GM12891 (cell line): Measurements from ENCODE around the gene FOXA3.

Source experiments
- PAX5 ChIP-seq: IDR thresholded peaks from 2 replicates; pipeline ENCODE4 v1.6.1; 2011; ENCODE audit warnings: low read length, moderate library complexity, mild to moderate bottlenecking; ENCODE audit not compliant: insufficient read depth, severe bottlenecking
- POLR2A ChIP-seq: IDR thresholded peaks from 2 replicates; pipeline ENCODE4 v1.6.1; 2011; ENCODE audit warnings: low read depth, low read length, control low read depth
- POLR2AphosphoS5 ChIP-seq: IDR thresholded peaks from 2 replicates; pipeline ENCODE4 v1.6.1; 2011; ENCODE audit warnings: low read depth, low read length, control low read depth
- SPI1 ChIP-seq: IDR thresholded peaks from 2 replicates; pipeline ENCODE4 v1.6.1; 2011; ENCODE audit warnings: low read depth, low read length, control low read depth
- TAF1 ChIP-seq: IDR thresholded peaks from 2 replicates; pipeline ENCODE4 v1.6.1; 2011; ENCODE audit warnings: low read depth, low read length, control low read depth

DNA sequence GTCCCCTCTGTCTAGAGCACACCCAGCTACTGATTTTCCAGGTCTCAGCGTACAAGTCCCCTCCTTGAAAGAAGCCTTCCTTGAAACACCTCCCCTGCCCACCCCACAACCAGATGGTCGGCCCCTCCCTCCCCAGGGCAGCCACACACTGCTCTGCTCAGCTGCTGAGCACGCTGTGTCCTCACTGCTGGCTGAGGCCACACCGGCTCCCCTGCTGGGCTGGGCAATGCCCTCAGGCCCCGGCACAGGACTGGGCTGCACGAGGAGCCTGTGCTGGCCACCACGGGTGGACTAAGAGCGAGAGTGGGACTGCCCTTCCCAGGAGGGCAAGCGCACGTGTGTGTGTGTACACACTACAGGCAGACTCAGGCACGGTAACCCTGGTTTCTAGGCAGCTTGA is 37.2 kb upstream of the FOXA3 start:
- TF ChIP-seq POLR2AphosphoS5 (no peak), SPI1 (no peak), POLR2A (no peak), TAF1 (no peak), PAX5 (no peak)
